Measurements from ENCODE around the gene RTTN. TPM values are rescaled to one million over a fixed set of nuclear protein-coding genes. Genes with fewer than 3 reads are reported as not detected.

Gene RTTN
- total and polyA plus RNA-seq, 2 donors (not counting 3 experiments of a cell fraction or from before 2014, with no cell fraction given): 3.1 to 17.4 TPM

GRCh38 chr18:70234667-70235459 is 29.4 kb upstream of the RTTN start:
- ChIA-PET POLR2A (no interaction called here), CTCF (no interaction called here)
- dilution Hi-C loops (cut with MboI; ENCODE audit: extremely low pct_ligation_motif_present, low sequenced_read_pairs) (no loop called here), intact Hi-C loops (cut with micrococcal nuclease) (no loop called here)
- no peak overlapping the region for H3K27ac ChIP-seq (ENCODE audit: insufficient read depth, low read depth, low read length)
- no peaks in the 10 kb centered on the region for H3K36me3 ChIP-seq (ENCODE audit: control insufficient read depth in 2 of 2, extremely low read depth in 1 of 2, insufficient read depth in 2 of 2, low read length in 2 of 2)
- H3K79me2 ChIP-seq (ENCODE audit: control insufficient read depth, insufficient read depth, low read length): no peaks in the 10 kb centered on the region
- no peak for TF ChIP-seq MAX (IDR thresholded peaks at IDR 0.05; ENCODE audit: insufficient read depth, insufficient read length)
- no peak for TF ChIP-seq FOS (IDR thresholded peaks at IDR 0.05; ENCODE audit: borderline replicate concordance, insufficient read depth, low read length)
- no peak for TF ChIP-seq GATA2 (IDR thresholded peaks at IDR 0.05; ENCODE audit: insufficient read depth, insufficient read length, low read depth, low read length)
- TF ChIP-seq POLR2AphosphoS5 (IDR thresholded peaks at IDR 0.05; ENCODE audit: insufficient read depth, low read depth, low read length): no peak
- no peak for TF ChIP-seq JUN (IDR thresholded peaks at IDR 0.05; ENCODE audit: borderline replicate concordance, insufficient read depth, insufficient read length, low read depth)
- no peak for TF ChIP-seq POLR2A (IDR thresholded peaks at IDR 0.05; ENCODE audit: low read depth, low read length)
- no peak for TF ChIP-seq MYC (IDR thresholded peaks at IDR 0.05; ENCODE audit: low read depth, low read length)
- TF ChIP-seq CTCF (IDR thresholded peaks at IDR 0.05; ENCODE audit: extremely low read depth in 1 of 2, insufficient read depth in 1 of 2, low read depth in 1 of 2, low read length in 2 of 2): no peak
- TF ChIP-seq EZH2 (IDR thresholded peaks at IDR 0.05; ENCODE audit: borderline replicate concordance, low read depth, low read length, severe bottlenecking): no peak
- H3K9ac ChIP-seq (replicated peaks; ENCODE audit: extremely low read depth, insufficient read depth, low read length): no peak overlapping the region
- no peak overlapping the region for H2AFZ ChIP-seq (ENCODE audit: low read depth, low read length)
- BruUV-seq (replicated peaks): no TSS peak
- peak; percentile 12 for DNase-seq (ENCODE audit: low read depth, low spot score)
- H4K20me1 ChIP-seq (replicated peaks; ENCODE audit: control insufficient read depth, extremely low read depth, insufficient read depth, low read length): no peaks in the 10 kb centered on the region
- H3K9me3 ChIP-seq (replicated peaks; ENCODE audit: control insufficient read depth, insufficient read depth, low read length): no peaks in the 10 kb centered on the region
- H3K9me1 ChIP-seq (replicated peaks; ENCODE audit: control insufficient read depth, extremely low read depth, insufficient read depth, low read length): no peaks in the 10 kb centered on the region
- peaks cover 0 to 2% of the 10 kb centered on the region in 2 experiments for H3K27me3 ChIP-seq (ENCODE audit: control insufficient read depth in 2 of 2, insufficient read depth in 2 of 2, low read length in 2 of 2)
- FAIRE-seq: no peak
- no peaks in the 10 kb centered on the region for H3K4me1 ChIP-seq (ENCODE audit: control insufficient read depth, extremely low read depth, insufficient read depth, low read length)
- H3K4me3 ChIP-seq (replicated peaks in 1 of 3; ENCODE audit: insufficient read depth in 1 of 3, low read depth in 1 of 3, low read length in 3 of 3): no peak overlapping the region
- H3K4me2 ChIP-seq (ENCODE audit: insufficient read depth, low read length): no peak overlapping the region
